Measurements from ENCODE around the gene RERG.
A peak's percentile ranks its signal among the peaks of the same experiment; 100 is the strongest.
"Not testable (repeated sequence)": the region's sequence is repeated elsewhere in the genome, so short reads cannot be mapped to it uniquely, and the experiment has no call there.

RERG gene

DNA sequence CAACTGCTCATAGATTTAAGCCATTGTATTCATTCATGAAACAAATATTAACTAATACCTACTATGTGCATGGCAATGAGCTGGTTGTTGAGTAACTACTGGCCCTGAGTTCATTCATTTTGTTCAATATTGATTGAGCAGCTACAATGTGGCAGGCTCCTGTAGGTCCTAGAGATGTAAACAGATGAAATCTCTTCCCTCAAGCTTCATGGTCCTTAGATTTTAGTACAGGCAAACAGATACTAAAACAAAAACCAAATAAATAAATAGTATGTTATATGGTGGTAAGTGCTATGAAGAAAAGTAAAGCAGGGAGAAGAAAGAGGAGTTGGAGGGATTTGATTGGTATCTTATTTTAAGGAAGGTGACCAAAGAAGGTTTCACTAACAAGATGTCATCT, 77.8 kb downstream of the RERG start:
- no peak for DNase-seq (ENCODE audit: low read depth in 2 of 2)

DNA sequence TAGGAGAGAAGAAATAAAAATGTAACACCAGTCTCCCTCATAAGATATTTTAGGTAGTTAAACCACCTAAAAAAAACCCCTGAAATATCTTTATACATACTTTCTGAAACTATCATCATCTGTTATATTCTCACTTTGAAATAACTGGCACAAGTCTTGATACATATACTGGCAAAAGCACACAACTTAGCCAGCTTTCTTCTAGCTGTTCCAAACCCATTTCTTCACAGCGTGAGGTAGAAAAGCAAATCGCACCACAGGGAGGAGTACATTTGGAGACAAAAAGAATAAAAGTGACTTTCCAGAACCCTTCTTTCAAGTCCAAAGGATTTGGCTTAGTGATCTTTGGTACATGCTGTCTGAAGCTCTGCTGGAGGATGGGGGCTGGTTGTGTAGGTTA, 78.5 kb downstream of the RERG start:
- no peak for DNase-seq (ENCODE audit: low read depth in 2 of 2)

DNA sequence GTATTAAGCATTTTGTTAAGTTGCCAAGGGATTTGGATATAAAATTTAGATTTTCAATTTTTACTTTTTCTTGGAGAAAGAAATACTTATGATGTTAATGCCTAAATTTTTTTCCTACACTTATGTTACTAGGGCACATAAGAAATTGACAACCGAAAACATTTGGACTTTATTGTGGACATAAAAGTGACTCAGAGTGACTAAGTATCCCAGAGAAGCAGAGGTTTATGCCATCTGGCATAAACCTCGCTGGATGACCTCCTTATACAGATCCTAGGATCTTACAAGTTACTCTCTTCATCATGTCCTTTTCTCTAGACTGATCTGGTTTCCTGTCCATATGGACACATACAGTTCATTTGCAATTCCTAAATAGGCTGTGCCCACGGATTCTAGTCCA, 89.8 kb downstream of the RERG start:
- DNase-seq (ENCODE audit: low read depth in 2 of 2): no peak

GRCh38 chr12:15130541-15130940, 90.7 kb downstream of the RERG start:
- peak in 1 of 2 experiments; percentile 9 for DNase-seq (ENCODE audit: low read depth in 2 of 2)

DNA sequence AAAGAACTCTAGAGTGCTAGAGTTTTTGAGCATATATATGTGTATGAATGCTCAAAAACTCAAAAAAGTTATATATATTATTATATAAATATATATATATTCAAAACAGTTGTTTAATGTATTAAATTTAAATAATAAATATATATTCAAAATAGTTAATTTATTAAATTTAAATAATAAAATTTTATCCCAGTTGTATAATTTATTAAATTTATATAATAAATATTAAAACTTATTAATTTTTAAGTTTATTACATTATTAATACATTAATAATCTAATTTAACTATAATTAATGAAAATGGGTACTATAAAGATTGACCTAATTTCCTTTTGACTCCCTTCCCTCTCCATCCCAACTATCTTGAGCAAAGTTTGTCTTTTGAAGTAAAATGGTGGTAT, 97.8 kb downstream of the RERG start:
- DNase-seq (ENCODE audit: low read depth in 2 of 2): no peak

DNA sequence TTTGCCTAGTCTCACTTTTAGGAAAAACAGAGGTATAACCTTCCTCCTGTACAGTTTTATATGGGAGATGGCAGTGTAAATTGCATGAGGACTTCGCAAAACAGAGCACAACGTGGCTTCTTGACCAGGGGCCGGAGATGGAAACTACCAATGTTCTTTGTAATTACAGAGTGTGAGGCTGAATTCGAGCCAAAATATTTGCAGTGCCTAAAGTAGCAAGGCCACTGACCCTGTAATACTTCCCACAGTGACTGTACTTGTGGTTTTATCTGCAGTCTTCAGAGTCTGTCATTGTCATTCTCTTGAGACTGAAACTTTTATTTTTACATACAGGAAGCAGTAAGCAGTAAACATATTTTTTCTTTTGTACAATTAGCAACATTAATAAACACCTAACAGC, 98.9 kb downstream of the RERG start:
- no peak for DNase-seq (ENCODE audit: low read depth in 2 of 2)

GRCh38 chr12:15118955-15119354, 102.3 kb downstream of the RERG start:
- no peak for DNase-seq (ENCODE audit: low read depth in 2 of 2)

- no peak for DNase-seq (ENCODE audit: low read depth in 2 of 2)
Measured at GRCh38 chr12:15116983-15117382, 104.2 kb downstream of the RERG start.

GRCh38 chr12:15116086-15116485, 105.1 kb downstream of the RERG start:
- DNase-seq (ENCODE audit: low read depth in 2 of 2): no peak

DNA sequence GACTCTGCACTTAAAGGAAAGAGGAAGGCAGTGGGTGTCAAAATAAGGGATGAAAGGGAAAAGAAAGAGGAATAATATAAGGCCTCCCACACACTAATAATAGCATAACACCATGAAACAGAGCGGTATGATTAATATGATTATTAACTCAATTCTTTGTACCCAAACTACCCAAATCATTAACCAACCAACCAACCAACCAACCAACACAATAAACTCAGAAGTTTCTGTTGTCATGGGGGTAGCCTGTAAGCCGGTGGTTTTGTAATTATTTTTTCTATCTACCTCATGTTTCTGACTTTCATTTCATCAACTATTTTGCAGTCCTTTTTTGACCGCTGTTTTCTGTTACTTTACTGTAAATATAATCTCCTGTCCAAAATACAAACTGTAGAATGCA, 105.8 kb downstream of the RERG start:
- DNase-seq (ENCODE audit: low read depth in 2 of 2): no peak

DNA sequence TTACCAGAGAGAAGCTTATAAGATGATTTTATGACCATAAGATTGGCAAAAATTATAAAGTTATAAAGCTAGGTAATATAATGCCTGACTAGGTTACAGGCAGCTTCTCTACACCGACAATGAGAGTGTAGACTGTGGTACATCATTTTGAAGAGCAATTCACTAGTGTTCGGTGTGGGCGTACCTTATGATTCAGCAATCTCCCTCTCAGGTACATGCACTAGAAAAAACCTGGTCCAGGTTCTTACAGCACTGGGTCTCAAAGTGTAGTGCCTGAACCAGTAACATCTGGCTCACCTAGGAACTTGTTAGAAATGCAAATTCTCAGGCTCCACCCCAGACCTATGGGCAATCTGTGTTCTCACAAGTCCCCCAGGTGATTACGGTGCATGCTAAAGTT, 106.7 kb downstream of the RERG start:
- DNase-seq (ENCODE audit: low read depth in 2 of 2): no peak

DNA sequence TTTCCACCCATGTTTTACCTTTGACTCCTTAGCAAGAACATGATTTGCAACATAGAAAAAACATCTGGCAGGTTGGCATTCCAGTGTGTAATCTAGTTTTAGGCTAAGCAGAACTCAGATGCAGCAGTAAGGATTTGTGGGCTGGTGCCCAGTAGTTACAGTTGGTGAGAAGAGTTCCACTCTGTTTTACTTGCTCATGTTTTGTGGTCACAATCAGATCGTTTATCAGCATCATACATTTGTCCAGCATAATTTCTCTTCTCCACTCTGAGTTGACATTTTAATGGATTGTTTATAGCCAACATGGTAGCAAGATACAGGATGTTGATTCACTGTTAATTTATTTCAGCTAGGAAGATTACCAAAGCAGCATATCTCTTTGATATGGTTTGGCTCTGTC, 128.4 kb downstream of the RERG start:
- DNase-seq (ENCODE audit: low read depth in 2 of 2): no peak

DNA sequence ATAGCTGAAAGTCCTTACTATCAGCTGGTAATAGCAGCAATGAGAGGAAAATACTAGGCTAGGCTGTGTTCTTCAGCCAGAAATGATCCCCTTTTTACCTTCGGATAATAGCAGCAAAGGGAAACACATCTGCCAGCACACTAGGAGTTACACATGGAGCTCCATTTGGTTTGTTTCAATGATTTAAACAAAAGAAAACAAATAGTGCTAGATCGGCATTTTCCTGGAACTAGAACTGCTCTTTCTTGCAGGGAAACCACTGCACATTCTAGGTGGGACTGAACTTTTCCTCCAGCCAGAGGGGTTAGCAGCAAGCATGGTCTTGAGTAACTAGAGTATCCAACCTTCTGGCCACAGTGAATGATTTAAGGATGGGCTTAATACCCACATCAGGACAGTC, 130.8 kb downstream of the RERG start:
- no peak for DNase-seq (ENCODE audit: low read depth in 2 of 2)

DNA sequence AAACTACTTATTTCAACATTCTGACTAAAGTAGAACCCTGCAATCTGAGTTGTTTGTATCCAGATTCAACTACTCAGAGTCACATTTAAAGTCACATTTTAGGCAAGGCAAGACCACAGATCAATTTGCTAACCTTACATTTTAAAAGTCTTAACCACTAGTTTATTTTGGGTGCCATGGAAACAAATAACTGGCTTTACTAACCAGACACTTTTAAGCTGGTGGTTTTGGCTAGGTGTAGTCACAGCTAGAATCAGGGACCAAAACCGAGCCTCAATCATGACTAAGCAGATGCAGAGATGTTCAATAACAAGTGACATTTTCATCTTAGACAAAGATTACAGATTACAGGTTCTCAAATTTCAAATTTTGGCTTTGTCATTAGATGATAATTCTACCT, 133.1 kb downstream of the RERG start:
- DNase-seq (ENCODE audit: low read depth in 2 of 2): no peak

DNA sequence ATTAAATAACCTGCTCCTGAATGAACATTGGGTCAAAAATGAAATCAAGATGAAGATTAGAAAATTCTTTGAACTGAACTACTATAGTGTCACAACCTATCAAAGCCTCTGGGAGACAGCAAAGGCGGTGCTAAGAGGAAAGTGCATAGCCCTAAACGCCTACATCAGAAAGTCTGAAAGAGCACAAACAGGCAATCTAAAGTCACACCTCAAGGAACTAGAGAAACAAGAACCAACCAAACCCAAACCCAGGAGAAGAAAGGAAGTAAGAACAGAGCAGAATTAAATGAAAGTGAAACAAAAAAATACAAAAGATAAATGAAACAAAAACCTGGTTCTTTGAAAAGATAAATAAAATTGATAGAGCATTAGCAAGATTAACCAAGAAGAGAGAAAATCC, 143.5 kb downstream of the RERG start:
- not testable (repeated sequence) for DNase-seq (ENCODE audit: low read depth in 2 of 2)

- DNase-seq (ENCODE audit: low read depth in 2 of 2): no peak
Measured at GRCh38 chr12:15074351-15074750, 146.9 kb downstream of the RERG start.

DNA sequence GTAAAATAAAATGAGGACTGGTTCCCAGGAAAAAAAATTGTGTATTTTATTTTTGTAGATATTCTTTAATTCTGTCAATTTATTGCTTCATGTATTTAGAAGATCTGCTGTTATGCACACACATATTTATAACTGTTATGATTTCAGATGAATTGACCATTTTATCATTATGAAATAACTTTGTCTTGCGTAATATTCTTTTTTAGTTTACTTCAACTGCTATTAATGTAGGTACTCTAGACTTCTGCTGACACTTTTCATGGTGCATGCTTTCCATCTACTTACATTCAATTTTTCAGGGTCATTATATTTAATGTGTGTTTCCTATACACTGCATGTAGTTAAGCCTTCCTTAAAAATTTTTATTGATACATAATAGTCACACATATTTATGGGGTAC, 162.1 kb downstream of the RERG start:
- no peak for DNase-seq (ENCODE audit: low read depth in 2 of 2)
